ENCODE data around the gene ZNHIT6. TPM values are rescaled to one million over a fixed set of nuclear protein-coding genes. Genes with fewer than 3 reads are reported as not detected.

Gene ZNHIT6
- total RNA-seq, 2 experiments from 2014 or later: 14.5 to 24.5 TPM

- Histone ChIP-seq H3K79me2 (ENCODE audit: insufficient read depth, low read depth, low read length) (no peaks in the 10 kb centered on the region), H3K4me1 (ENCODE audit: insufficient read depth, low read length, poor library complexity, severe bottlenecking) (no peaks in the 10 kb centered on the region), H3K27ac (ENCODE audit: low read depth, low read length, poor library complexity, severe bottlenecking) (no peak overlapping the region), H3K9me3 (ENCODE audit: low read length) (no peaks in the 10 kb centered on the region), H2AFZ (ENCODE audit: low read length) (no peak overlapping the region), H3K4me3 (ENCODE audit: low read depth, low read length, poor library complexity, severe bottlenecking) (no peak overlapping the region), H3K9me2 (ENCODE audit: insufficient read depth, low read length) (no peaks in the 10 kb centered on the region), H3K36me3 (ENCODE audit: insufficient read depth, low read length) (no peaks in the 10 kb centered on the region), H4K20me1 (ENCODE audit: insufficient read depth, low read length) (no peaks in the 10 kb centered on the region), H3K4me2 (ENCODE audit: low read length) (no peak overlapping the region)
- no peak for DNase-seq (ENCODE audit: low spot score)
- CTCF ChIA-PET (ENCODE audit: unreplicated experiment): no interaction called here
- POLR2A ChIA-PET: no interaction called here
- 0 out of 2 replicates have a peak, but pooled peaks have one; percentile 25 for TF ChIP-seq CTCF (conservative IDR thresholded peaks at IDR 0.05; ENCODE audit: low read length)
- TF ChIP-seq EZH2phosphoT487 (IDR thresholded peaks at IDR 0.05; ENCODE audit: borderline replicate concordance, low read depth, low read length): no peak
- no TSS peak for BruUV-seq (replicated peaks)
- intact Hi-C loops (cut with micrococcal nuclease; ENCODE audit: unreplicated experiment): no loop called here
Observed at GRCh38 chr1:85612704-85613361, 95.4 kb downstream of the ZNHIT6 start.

- Histone ChIP-seq H3K9me3 (ENCODE audit: low read length) (no peaks in the 10 kb centered on the region), H3K36me3 (ENCODE audit: insufficient read depth, low read length) (no peaks in the 10 kb centered on the region), H3K4me3 (ENCODE audit: low read depth, low read length, poor library complexity, severe bottlenecking) (no peak overlapping the region), H3K4me2 (ENCODE audit: low read length) (no peak overlapping the region), H3K9me2 (ENCODE audit: insufficient read depth, low read length) (no peaks in the 10 kb centered on the region), H3K4me1 (ENCODE audit: insufficient read depth, low read length, poor library complexity, severe bottlenecking) (no peaks in the 10 kb centered on the region), H3K79me2 (ENCODE audit: insufficient read depth, low read depth, low read length) (no peaks in the 10 kb centered on the region), H3K27ac (ENCODE audit: low read depth, low read length, poor library complexity, severe bottlenecking) (no peak overlapping the region), H2AFZ (ENCODE audit: low read length) (no peak overlapping the region), H4K20me1 (ENCODE audit: insufficient read depth, low read length) (no peaks in the 10 kb centered on the region)
- TF ChIP-seq EZH2phosphoT487 (IDR thresholded peaks at IDR 0.05; ENCODE audit: borderline replicate concordance, low read depth, low read length): no peak
- no peak for TF ChIP-seq CTCF (conservative IDR thresholded peaks at IDR 0.05; ENCODE audit: low read length)
- intact Hi-C loops (cut with micrococcal nuclease; ENCODE audit: unreplicated experiment): no loop called here
- POLR2A ChIA-PET: no interaction called here
- CTCF ChIA-PET (ENCODE audit: unreplicated experiment): no interaction called here
- DNase-seq (ENCODE audit: low spot score): no peak
- BruUV-seq (replicated peaks): no TSS peak
Observed at GRCh38 chr1:85611856-85612255, 96.4 kb downstream of the ZNHIT6 start.

GRCh38 chr1:85611425-85611824 is 96.8 kb downstream of the ZNHIT6 start:
- no peak for DNase-seq (ENCODE audit: low spot score)
- Histone ChIP-seq H4K20me1 (ENCODE audit: insufficient read depth, low read length) (no peaks in the 10 kb centered on the region), H3K4me1 (ENCODE audit: insufficient read depth, low read length, poor library complexity, severe bottlenecking) (no peaks in the 10 kb centered on the region), H2AFZ (ENCODE audit: low read length) (no peak overlapping the region), H3K27ac (ENCODE audit: low read depth, low read length, poor library complexity, severe bottlenecking) (no peak overlapping the region), H3K4me3 (ENCODE audit: low read depth, low read length, poor library complexity, severe bottlenecking) (no peak overlapping the region), H3K9me2 (ENCODE audit: insufficient read depth, low read length) (no peaks in the 10 kb centered on the region), H3K79me2 (ENCODE audit: insufficient read depth, low read depth, low read length) (no peaks in the 10 kb centered on the region), H3K9me3 (ENCODE audit: low read length) (no peaks in the 10 kb centered on the region), H3K4me2 (ENCODE audit: low read length) (no peak overlapping the region), H3K36me3 (ENCODE audit: insufficient read depth, low read length) (no peaks in the 10 kb centered on the region)
- POLR2A ChIA-PET: no interaction called here
- CTCF ChIA-PET (ENCODE audit: unreplicated experiment): no interaction called here
- BruUV-seq (replicated peaks): no TSS peak
- TF ChIP-seq EZH2phosphoT487 (IDR thresholded peaks at IDR 0.05; ENCODE audit: borderline replicate concordance, low read depth, low read length) (no peak), CTCF (conservative IDR thresholded peaks at IDR 0.05; ENCODE audit: low read length) (no peak)
- intact Hi-C loops (cut with micrococcal nuclease; ENCODE audit: unreplicated experiment): no loop called here

All from OCI-LY7 (cell line).